Stimulated activated CD4-positive, alpha-beta T cell treated with anti-CD3 and anti-CD28 coated beads, TNF-alpha, amount 100 ng/mL, for 1 hour (primary cell): ENCODE results near the gene UNC93B1.
"Not testable (repeated sequence)": the region's sequence is repeated elsewhere in the genome, so short reads cannot be mapped to it uniquely, and the experiment has no call there.

ENCODE experiments used
- DNase-seq, 3 donors: peaks; one replicate each; pipeline ENCODE4 v3.0.0-alpha.2; 2020; ENCODE audit warnings: low read depth in 3 of 3, low spot score in 1 of 3

UNC93B1 gene

GRCh38 chr11:67946403-67946802 lies 57.5 kb downstream of the UNC93B1 start:
- DNase-seq = not testable (repeated sequence)

DNA sequence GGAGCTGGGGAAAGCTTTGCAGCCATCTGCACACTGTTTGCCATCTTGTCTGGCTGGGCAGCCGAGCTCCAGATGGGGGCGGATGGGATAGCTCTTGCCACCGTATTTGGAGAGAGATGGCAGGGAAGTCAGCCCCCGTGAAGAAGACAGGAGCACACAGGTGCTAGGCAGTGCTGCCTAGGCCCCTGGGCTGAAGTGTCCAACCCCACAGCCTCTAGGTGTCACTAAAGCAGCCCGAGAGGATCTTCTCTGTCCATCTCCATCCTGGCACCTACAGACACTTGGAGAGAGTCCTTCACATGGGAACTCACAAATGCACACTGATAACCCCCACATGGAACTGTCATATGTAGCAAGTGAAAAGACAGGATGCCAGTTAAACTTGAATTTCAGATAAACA lies 60.5 kb downstream of the UNC93B1 start:
- not testable (repeated sequence) for DNase-seq
